Heart left ventricle (tissue), 13 donors: ENCODE data around the gene ZNF35.

ENCODE experiments used
- CTCF ChIP-seq, 12 donors: fragments of 200-600 bp; sonication (generic) in 4 of 12; IDR thresholded peaks; one replicate each; pipeline versions ENCODE4 v1.5.0 to v1.8.0; 2018 to 2022; ENCODE audit warnings: antibody characterized with exemption in 12 of 12, mild to moderate bottlenecking in 5 of 12
- POLR2A ChIP-seq, 2 donors: fragments of 450-650 bp; IDR thresholded peaks; one replicate each; pipeline ENCODE4 v1.6.1; 2017; ENCODE audit warnings: antibody characterized with exemption in 2 of 2, mild to moderate bottlenecking in 2 of 2, moderate library complexity in 2 of 2
- donor health status: ischemic (EF 13 %, LVEDD 7.1; RV severe dilation, severe dysfunction).
- donor health status: DM: no; HTN: yes; CAD: no.
- donor health status: DM: no; HTN: no; CAD: no.
- donor health status: ischemic (EF 25% LVEDD 6.9; RV normal size, moderate dysfunction).
- donor health status: ischemic (EF 25% LVEDD 5.7; RV mildly dilated, moderate dysfunction).
- donor health status: ischemic (EF 35%, LVEDD 5.7; RV mildly dilated, moderate dysfunction).
- donor health status: nonischemic (EF 11% LVEDD 7.7; RV severe dilation, severe dysfunction).
- donor health status: DM: yes; HTN: yes; CAD: no.
- donor health status: PGD.
- donor health status: ischemic (EF 29% LVEDD 5.4; RV normal size, mild dysfunction).
- donor health status: nonischemic (EF 23%, LVEDD 6.1; RV moderate dilation, normal function).

- peak in 3 of 12 donors; percentile 10 to 19 (median 13) for TF ChIP-seq CTCF (IDR thresholded peaks at IDR 0.05)
- TF ChIP-seq POLR2A (IDR thresholded peaks at IDR 0.05): no peak
These were observed 12.7 kb downstream of the ZNF35 start for GRCh38 chr3:44661189-44661588.
